GM12892 (cell line): ENCODE measurements around the gene MED15.
"Not testable (repeated sequence)": the region's sequence is repeated elsewhere in the genome, so short reads cannot be mapped to it uniquely, and the experiment has no call there.

ENCODE experiments used
- DNase-seq: peaks from one replicate; pipeline ENCODE4 v3.0.0; 2011; ENCODE audit not compliant: insufficient read length
- FAIRE-seq: peaks from 2 replicates; lab custom pipeline; 2011; peaks lifted over from hg19 to GRCh38; lab: Jason Lieb, UNC
- POLR2A ChIP-seq: IDR thresholded peaks from 2 replicates; pipeline ENCODE4 v1.6.1; 2011; ENCODE audit warnings: low read depth, low read length, control low read depth
- POLR2AphosphoS5 ChIP-seq: IDR thresholded peaks from 2 replicates; pipeline ENCODE4 v1.6.1; 2011; ENCODE audit warnings: low read depth, low read length, control low read depth
- TAF1 ChIP-seq: IDR thresholded peaks from 2 replicates; pipeline ENCODE4 v1.6.1; 2011; ENCODE audit warnings: low read depth, mild to moderate bottlenecking, control low read depth, low read length, borderline replicate concordance

MED15 gene

GRCh38 chr22:20506543-20507252, 712 bp upstream of the MED15 start:
- no peak for DNase-seq
- no peak for FAIRE-seq
- TF ChIP-seq TAF1 = no peak
- no peak for TF ChIP-seq POLR2A
- no peak for TF ChIP-seq POLR2AphosphoS5

GRCh38 chr22:20508067-20508755, 801 bp downstream of the MED15 start:
- not testable (repeated sequence) for FAIRE-seq, DNase-seq

- FAIRE-seq (no peak), DNase-seq (no peak)
- TF ChIP-seq TAF1 (no peak), POLR2AphosphoS5 (no peak), POLR2A (no peak)
Observed at GRCh38 chr22:20508815-20509271, 1.4 kb downstream of the MED15 start.

GRCh38 chr22:20509344-20510047, 2.1 kb downstream of the MED15 start:
- TF ChIP-seq POLR2AphosphoS5 (no peak; the same call in 1 of the 2 replicates), POLR2A (peak; percentile 59)
- FAIRE-seq (peak; percentile 78), DNase-seq (no peak)

GRCh38 chr22:20510811-20511577, 3.6 kb downstream of the MED15 start:
- DNase-seq (no peak), FAIRE-seq (peak; percentile 24)
- TF ChIP-seq POLR2AphosphoS5 = no peak
- TF ChIP-seq TAF1 = no peak
- TF ChIP-seq POLR2A = no peak

GRCh38 chr22:20511578-20512229, 4.3 kb downstream of the MED15 start:
- DNase-seq = no peak
- no peak for FAIRE-seq
- no peak for TF ChIP-seq POLR2A
- no peak for TF ChIP-seq POLR2AphosphoS5
- TF ChIP-seq TAF1 = no peak

GRCh38 chr22:20514658-20515406, 7.4 kb downstream of the MED15 start:
- TF ChIP-seq POLR2A (no peak), POLR2AphosphoS5 (no peak), TAF1 (no peak)
- FAIRE-seq (no peak), DNase-seq (no peak)

GRCh38 chr22:20516399-20516798, 9.0 kb downstream of the MED15 start:
- DNase-seq (no peak), FAIRE-seq (no peak)
- no peak for TF ChIP-seq POLR2AphosphoS5
- no peak for TF ChIP-seq TAF1
- no peak for TF ChIP-seq POLR2A

- no peak for DNase-seq
- FAIRE-seq = no peak
- TF ChIP-seq POLR2A (no peak), POLR2AphosphoS5 (no peak), TAF1 (no peak)
Observed at GRCh38 chr22:20517422-20517821, 10.0 kb downstream of the MED15 start.

- DNase-seq = no peak
Observed at GRCh38 chr22:20517841-20518592, 10.6 kb downstream of the MED15 start.

More at GRCh38 chr22:20517841-20518592, 10.6 kb downstream of the MED15 start:
- TF ChIP-seq TAF1 = no peak
- no peak for TF ChIP-seq POLR2AphosphoS5
- TF ChIP-seq POLR2A = no peak
- FAIRE-seq = no peak
